MM.1S (cell line): ENCODE measurements around the gene SH3PXD2A.

Source experiments
- DNase-seq: peaks from one replicate; pipeline ENCODE4 v3.0.0-alpha.2; 2015
- H2AFZ ChIP-seq: fragments of 300-600 bp; sonication (generic); 2 replicates; pipeline ENCODE4 v1.6.0; 2016; ENCODE audit warnings: antibody characterized with exemption, low read length
- H3F3A ChIP-seq: fragments of 300-600 bp; sonication (generic); 2 replicates; pipeline ENCODE4 v1.6.1; 2016; ENCODE audit warnings: mild to moderate bottlenecking, antibody characterized with exemption, low read length, moderate library complexity, mixed read lengths; ENCODE audit not compliant: insufficient read depth
- H3K27ac ChIP-seq: fragments of 300-600 bp; sonication (generic); 2 replicates; pipeline ENCODE4 v1.5.1; 2016; ENCODE audit warnings: mild to moderate bottlenecking, low read length
- H3K27me3 ChIP-seq: fragments of 300-600 bp; sonication (generic); replicated peaks from 2 replicates; pipeline ENCODE4 v1.6.0; 2016; ENCODE audit warnings: low read length; ENCODE audit not compliant: insufficient read depth
- H3K36me3 ChIP-seq: fragments of 300-600 bp; sonication (generic); replicated peaks from 2 replicates; pipeline ENCODE4 v1.6.1; 2016; ENCODE audit warnings: mild to moderate bottlenecking, low read length, mixed read lengths; ENCODE audit not compliant: insufficient read depth
- H3K4me1 ChIP-seq: fragments of 300-600 bp; sonication (generic); 2 replicates; pipeline ENCODE4 v1.6.1; 2016; ENCODE audit warnings: low read length, mixed read lengths
- H3K4me2 ChIP-seq: fragments of 300-600 bp; sonication (generic); 2 replicates; pipeline ENCODE4 v1.6.0; 2016; ENCODE audit warnings: low read depth, low read length
- H3K4me3 ChIP-seq: fragments of 300-600 bp; sonication (generic); 2 replicates; pipeline ENCODE4 v1.5.1; 2016; ENCODE audit warnings: low read length, mixed read lengths
- H3K79me2 ChIP-seq: fragments of 300-600 bp; sonication (generic); 2 replicates; pipeline ENCODE4 v1.6.1; 2016; ENCODE audit warnings: mixed run types, low read length, mixed read lengths
- H3K9ac ChIP-seq: fragments of 300-600 bp; sonication (generic); 2 replicates; pipeline ENCODE4 v1.6.1; 2016; ENCODE audit warnings: low read length, mixed read lengths
- H3K9me2 ChIP-seq: fragments of 300-600 bp; sonication (generic); replicated peaks from 2 replicates; pipeline ENCODE4 v1.6.1; 2016; ENCODE audit warnings: mild to moderate bottlenecking, low read length, mixed read lengths; ENCODE audit not compliant: insufficient read depth
- H3K9me3 ChIP-seq: fragments of 300-600 bp; sonication (generic); replicated peaks from 2 replicates; pipeline ENCODE4 v1.6.1; 2016; ENCODE audit warnings: mild to moderate bottlenecking, low read length, mixed read lengths; ENCODE audit not compliant: insufficient read depth
- H4K20me1 ChIP-seq: fragments of 300-600 bp; sonication (generic); 2 replicates; pipeline ENCODE4 v1.6.1; 2016; ENCODE audit warnings: mild to moderate bottlenecking, low read length, moderate library complexity, mixed read lengths; ENCODE audit not compliant: insufficient read depth
- EZH2 ChIP-seq: fragments of 300-600 bp; sonication (generic); optimal IDR thresholded peaks from 2 replicates; pipeline ENCODE3; 2017; ENCODE audit warnings: low read depth, mild to moderate bottlenecking, antibody characterized with exemption, low read length, mixed read lengths
- EZH2phosphoT487 ChIP-seq: fragments of 300-600 bp; sonication (generic); IDR thresholded peaks from 2 replicates; pipeline ENCODE4 v1.6.1; 2018; ENCODE audit warnings: antibody characterized with exemption, low read length
- TF ChIP-seq, protein P1 (sequence below): fragments of 300-600 bp; sonication (generic); IDR thresholded peaks from 2 replicates; pipeline ENCODE4 v1.5.1; 2016; ENCODE audit warnings: antibody characterized with exemption, low read length, mixed read lengths

The SH3PXD2A gene

DNA sequence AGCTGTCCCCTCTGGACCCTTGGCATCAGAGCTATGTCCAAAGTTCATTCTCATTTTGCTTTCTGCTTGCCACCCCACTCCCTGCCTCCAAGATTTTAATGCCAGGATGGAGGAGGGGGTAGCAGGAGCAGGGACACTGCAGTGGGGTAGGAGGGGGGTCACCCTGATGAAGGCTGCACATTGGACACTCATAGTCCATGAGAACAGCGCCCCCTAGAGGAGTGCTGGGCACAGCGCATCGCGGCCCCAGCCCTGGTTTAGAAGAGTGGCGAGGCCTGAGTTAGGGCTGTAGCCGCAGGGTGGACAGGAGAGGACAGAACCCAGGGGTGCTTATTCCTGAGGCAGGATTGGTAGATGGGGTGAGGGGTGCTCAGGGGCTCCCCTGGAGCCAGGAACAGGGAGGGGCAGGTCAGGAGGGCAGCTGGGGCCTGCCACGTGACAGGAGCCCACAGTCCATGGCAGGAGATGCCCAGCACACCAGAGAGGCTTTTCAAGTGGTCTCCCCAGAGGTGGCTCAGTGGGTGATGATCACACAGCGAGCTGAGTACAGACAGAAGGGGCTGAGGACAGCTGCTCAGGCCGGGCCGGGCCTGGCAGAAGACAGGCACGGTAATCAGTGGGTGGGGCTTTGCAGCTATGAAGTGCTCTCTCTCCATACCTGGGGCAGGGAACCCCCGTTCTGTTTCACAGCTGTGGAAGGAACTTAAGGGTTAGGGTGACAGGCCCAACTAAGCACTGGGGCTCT, 290.4 kb downstream of the SH3PXD2A start:
- no peaks in the 10 kb centered on the region for H3K9me2 ChIP-seq
- H3K36me3 ChIP-seq: no peaks in the 10 kb centered on the region
- H3K79me2 ChIP-seq: no peaks in the 10 kb centered on the region
- peak; percentile 37 for DNase-seq
- no peak overlapping the region for H3K4me3 ChIP-seq
- TF ChIP-seq EZH2: no peak
- TF ChIP-seq, protein P1, sequence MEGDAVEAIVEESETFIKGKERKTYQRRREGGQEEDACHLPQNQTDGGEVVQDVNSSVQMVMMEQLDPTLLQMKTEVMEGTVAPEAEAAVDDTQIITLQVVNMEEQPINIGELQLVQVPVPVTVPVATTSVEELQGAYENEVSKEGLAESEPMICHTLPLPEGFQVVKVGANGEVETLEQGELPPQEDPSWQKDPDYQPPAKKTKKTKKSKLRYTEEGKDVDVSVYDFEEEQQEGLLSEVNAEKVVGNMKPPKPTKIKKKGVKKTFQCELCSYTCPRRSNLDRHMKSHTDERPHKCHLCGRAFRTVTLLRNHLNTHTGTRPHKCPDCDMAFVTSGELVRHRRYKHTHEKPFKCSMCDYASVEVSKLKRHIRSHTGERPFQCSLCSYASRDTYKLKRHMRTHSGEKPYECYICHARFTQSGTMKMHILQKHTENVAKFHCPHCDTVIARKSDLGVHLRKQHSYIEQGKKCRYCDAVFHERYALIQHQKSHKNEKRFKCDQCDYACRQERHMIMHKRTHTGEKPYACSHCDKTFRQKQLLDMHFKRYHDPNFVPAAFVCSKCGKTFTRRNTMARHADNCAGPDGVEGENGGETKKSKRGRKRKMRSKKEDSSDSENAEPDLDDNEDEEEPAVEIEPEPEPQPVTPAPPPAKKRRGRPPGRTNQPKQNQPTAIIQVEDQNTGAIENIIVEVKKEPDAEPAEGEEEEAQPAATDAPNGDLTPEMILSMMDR: peak; percentile 91
- no peak overlapping the region for H3K4me2 ChIP-seq
- no peaks in the 10 kb centered on the region for H3K9me3 ChIP-seq
- H3K9ac ChIP-seq: no peak overlapping the region
- H3K27ac ChIP-seq: no peak overlapping the region
- no peaks in the 10 kb centered on the region for H3K4me1 ChIP-seq
- no peak overlapping the region for H2AFZ ChIP-seq
- H3K27me3 ChIP-seq: no peaks in the 10 kb centered on the region
- no peaks in the 10 kb centered on the region for H4K20me1 ChIP-seq
- no peaks in the 10 kb centered on the region for H3F3A ChIP-seq

DNA sequence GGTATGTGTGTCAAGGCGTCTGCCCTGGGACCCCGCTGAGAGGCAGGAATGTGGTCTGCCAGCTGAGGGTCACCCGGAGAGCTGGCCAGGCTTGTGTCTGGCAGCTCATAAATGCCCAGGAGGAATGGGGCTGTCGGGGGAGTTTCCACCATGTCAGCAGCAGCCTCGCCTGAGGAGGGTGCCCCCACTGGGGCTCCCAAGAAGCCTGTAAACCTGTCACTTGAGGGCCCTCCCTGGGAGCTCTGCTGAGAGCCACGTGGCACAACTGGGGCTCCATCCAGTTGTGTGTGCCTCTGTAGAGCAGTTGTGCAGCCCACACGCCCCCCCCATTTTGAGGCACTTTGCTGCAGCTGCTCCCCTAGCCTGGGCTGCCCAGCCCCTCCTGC, 291.3 kb downstream of the SH3PXD2A start:
- Histone ChIP-seq H4K20me1 (no peaks in the 10 kb centered on the region), H2AFZ (no peak overlapping the region), H3K4me1 (no peaks in the 10 kb centered on the region), H3K9me2 (no peaks in the 10 kb centered on the region), H3K36me3 (no peaks in the 10 kb centered on the region), H3K27ac (no peak overlapping the region), H3F3A (no peaks in the 10 kb centered on the region), H3K79me2 (no peaks in the 10 kb centered on the region), H3K4me2 (no peak overlapping the region), H3K9me3 (no peaks in the 10 kb centered on the region), H3K27me3 (no peaks in the 10 kb centered on the region), H3K4me3 (no peak overlapping the region), H3K9ac (no peak overlapping the region)
- no peak for DNase-seq
- no peak for TF ChIP-seq EZH2phosphoT487
- no peak for TF ChIP-seq EZH2
- TF ChIP-seq, protein P1: no peak

DNA sequence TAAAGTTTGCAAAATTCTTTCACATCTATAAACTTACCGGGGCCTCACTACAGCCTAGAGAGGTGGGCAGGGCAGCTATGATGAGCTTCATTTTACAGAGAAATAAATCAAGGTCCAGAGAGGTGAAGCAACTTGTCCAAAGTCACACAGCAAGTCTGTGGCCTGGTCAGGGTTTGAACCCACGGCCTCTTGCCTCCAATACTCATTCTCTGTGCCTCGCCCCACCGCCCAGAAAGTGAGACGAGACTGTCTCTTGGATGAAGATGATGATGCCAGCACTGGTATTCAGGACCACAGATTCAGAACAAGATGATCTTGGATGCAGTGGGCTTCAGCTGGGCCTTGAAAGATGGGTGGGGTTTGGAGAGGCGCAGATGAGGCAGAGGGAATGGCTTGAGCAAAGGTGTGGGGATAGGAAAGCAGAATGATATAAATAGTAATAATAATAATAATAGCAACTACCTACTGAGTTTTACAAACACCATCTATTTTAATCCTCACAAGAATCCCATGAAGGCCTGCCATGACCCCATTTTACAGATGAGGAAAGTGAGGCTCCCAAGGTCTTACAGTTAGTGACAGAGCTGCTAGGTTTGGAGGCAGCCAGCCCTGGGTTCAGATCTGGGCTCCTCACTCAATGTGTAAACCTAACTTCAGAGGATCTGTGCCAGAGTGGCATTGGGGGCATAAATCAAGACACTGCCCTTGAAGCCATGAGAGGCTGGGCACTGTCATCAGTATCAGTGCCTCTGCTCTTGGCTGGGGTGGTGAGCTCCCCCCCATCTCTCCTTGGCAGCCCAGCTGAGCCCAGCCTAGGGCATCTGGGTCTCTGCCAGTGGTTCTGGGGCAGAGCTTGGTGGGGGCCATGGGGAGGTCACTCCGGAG, 291.9 kb downstream of the SH3PXD2A start:
- H3K27me3 ChIP-seq: no peaks in the 10 kb centered on the region
- no peak overlapping the region for H3K9ac ChIP-seq
- no peak overlapping the region for H3K4me2 ChIP-seq
- H4K20me1 ChIP-seq: no peaks in the 10 kb centered on the region
- H3F3A ChIP-seq: no peaks in the 10 kb centered on the region
- no peaks in the 10 kb centered on the region for H3K9me3 ChIP-seq
- no peaks in the 10 kb centered on the region for H3K4me1 ChIP-seq
- no peak overlapping the region for H2AFZ ChIP-seq
- TF ChIP-seq EZH2: no peak
- TF ChIP-seq, protein P1: no peak
- TF ChIP-seq EZH2phosphoT487: no peak
- H3K79me2 ChIP-seq: no peaks in the 10 kb centered on the region
- no peaks in the 10 kb centered on the region for H3K36me3 ChIP-seq
- no peak overlapping the region for H3K27ac ChIP-seq
- H3K4me3 ChIP-seq: no peak overlapping the region
- H3K9me2 ChIP-seq: no peaks in the 10 kb centered on the region
- no peak for DNase-seq
